Esophagus muscularis mucosa (tissue), 3 donors: Measurements from ENCODE around the gene PLEKHA8.

Experiments
- CTCF ChIP-seq, 3 experiments: fragments of 200-600 bp in 2 of 3; fragments of 450-650 bp in 1 of 3; sonication (generic) in 2 of 3; IDR thresholded peaks; one replicate each; pipeline ENCODE4 v1.5.1; 2017 to 2019; ENCODE audit warnings: antibody characterized with exemption in 3 of 3, mild to moderate bottlenecking in 2 of 3, moderate library complexity in 1 of 3
- EP300 ChIP-seq: sonication (generic); formaldehyde crosslinking; IDR thresholded peaks from one replicate; pipeline ENCODE4 v1.6.1; 2017; ENCODE audit warnings: antibody characterized with exemption

- TF ChIP-seq EP300 (no peak), CTCF (IDR thresholded peaks at IDR 0.05) (no peak)
Observed at GRCh38 chr7:30032310-30033125, 4.3 kb downstream of the PLEKHA8 start.
